Measurements from ENCODE around the gene SLC25A1. TPM values are rescaled to one million over a fixed set of nuclear protein-coding genes. Genes with fewer than 3 reads are reported as not detected.

The SLC25A1 gene
- polyA plus RNA-seq, 2 of the 4 experiments (the other 2 are of a cell fraction) = 11.4 to 60.1 TPM

DNA sequence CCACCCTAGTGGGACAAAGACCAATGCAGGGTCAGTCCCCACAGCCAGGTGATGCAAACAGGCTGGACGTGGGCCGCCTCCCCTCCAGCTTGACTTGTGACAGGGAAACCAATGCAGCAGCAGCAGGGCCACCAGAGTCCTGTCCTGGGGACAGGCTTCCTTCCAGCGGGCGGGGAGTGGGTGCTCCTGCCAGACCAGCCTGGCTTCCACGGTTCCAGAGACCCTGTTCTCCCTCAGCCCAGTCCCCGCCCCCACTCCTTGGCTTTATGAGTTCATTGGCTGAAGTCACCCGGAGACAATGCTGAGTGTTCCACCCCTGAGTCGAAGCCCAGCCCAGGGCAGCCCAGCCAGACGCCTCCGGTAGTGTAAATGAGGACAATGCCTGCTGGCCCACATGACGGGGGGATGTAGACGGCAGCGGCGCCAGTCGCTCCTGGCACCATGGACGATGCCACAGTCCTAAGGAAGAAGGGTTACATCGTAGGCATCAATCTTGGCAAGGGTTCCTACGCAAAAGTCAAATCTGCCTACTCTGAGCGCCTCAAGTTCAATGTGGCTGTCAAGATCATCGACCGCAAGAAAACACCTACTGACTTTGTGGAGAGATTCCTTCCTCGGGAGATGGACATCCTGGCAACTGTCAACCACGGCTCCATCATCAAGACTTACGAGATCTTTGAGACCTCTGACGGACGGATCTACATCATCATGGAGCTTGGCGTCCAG is 47.4 kb downstream of the SLC25A1 start, which contains the start of gene TSSK2:
TSSK2 (plus strand) TSS at position 350 of the 726 bp plus-strand sequence; CDS start at position 442, 92 bp downstream.
- Histone ChIP-seq H3K9me3 (no peaks in the 10 kb centered on the region), H3K4me3 (no peak within 1 kb of the TSS), H3K4me1 (no peaks in the 10 kb centered on the region), H3K27ac (no peak within 1 kb of the TSS), H3K4me2 (no peak within 1 kb of the TSS)
- FAIRE-seq (no peak), DNase-seq (ENCODE audit: low read depth in 1 of 2, low spot score in 1 of 2) (no peak), ATAC-seq (no peak)
- CTCF ChIA-PET = no interaction called here
- 94% methylated on average over 18 of the region's 27 CpGs for WGBS (ENCODE audit: missing lambda C conversion rate)
- POLR2A ChIA-PET = no interaction called here
- TF ChIP-seq TP53 (CRISPR knock-in tag; IDR thresholded peaks at IDR 0.05) (no peak), NR3C1 (IDR thresholded peaks at IDR 0.05) (no peak), MAZ (IDR thresholded peaks at IDR 0.05; ENCODE audit: borderline replicate concordance, low read depth, low read length) (no peak)
- TF ChIP-seq, protein P1, sequence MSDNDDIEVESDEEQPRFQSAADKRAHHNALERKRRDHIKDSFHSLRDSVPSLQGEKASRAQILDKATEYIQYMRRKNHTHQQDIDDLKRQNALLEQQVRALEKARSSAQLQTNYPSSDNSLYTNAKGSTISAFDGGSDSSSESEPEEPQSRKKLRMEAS (IDR thresholded peaks at IDR 0.05) = no peak
- TF ChIP-seq, protein P2, sequence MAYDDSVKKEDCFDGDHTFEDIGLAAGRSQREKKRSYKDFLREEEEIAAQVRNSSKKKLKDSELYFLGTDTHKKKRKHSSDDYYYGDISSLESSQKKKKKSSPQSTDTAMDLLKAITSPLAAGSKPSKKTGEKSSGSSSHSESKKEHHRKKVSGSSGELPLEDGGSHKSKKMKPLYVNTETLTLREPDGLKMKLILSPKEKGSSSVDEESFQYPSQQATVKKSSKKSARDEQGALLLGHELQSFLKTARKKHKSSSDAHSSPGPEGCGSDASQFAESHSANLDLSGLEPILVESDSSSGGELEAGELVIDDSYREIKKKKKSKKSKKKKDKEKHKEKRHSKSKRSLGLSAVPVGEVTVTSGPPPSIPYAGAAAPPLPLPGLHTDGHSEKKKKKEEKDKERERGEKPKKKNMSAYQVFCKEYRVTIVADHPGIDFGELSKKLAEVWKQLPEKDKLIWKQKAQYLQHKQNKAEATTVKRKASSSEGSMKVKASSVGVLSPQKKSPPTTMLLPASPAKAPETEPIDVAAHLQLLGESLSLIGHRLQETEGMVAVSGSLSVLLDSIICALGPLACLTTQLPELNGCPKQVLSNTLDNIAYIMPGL (CRISPR knock-in tag; IDR thresholded peaks at IDR 0.05; ENCODE audit: borderline replicate concordance) = no peak

DNA sequence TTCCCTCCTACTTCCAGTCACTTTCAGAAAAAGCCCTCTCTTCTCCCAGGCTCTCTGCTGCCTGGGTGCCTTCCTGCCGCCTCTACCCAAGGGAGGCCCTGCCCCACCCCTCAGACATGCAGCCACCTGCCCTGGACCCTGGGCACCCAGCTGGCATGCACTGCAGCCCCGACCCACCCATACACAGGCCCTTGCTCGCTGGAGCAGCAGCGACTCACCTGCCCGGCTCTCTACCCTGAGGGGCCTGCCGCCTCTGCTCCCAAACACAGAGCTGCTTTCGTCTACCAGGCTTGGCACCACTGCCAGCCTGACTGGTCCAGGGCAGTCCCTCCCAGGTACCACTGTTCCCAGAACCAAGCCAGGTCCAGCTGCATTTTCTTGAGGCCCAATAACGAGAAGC is 48.7 kb downstream of the SLC25A1 start:
- no peaks in the 10 kb centered on the region for H3K9me3 ChIP-seq
- H3K4me2 ChIP-seq = no peak overlapping the region
- no peak overlapping the region for H3K27ac ChIP-seq
- TF ChIP-seq FOXS1 (CRISPR knock-in tag; IDR thresholded peaks at IDR 0.05) (no peak), NR3C1 (IDR thresholded peaks at IDR 0.05) (no peak), JUNB (IDR thresholded peaks at IDR 0.05) (no peak), HDAC2 (IDR thresholded peaks at IDR 0.05) (no peak), KDM1A (IDR thresholded peaks at IDR 0.05; ENCODE audit: low read depth) (no peak), ZNF302 (CRISPR knock-in tag; IDR thresholded peaks at IDR 0.05) (no peak), HOXB5 (CRISPR knock-in tag; IDR thresholded peaks at IDR 0.05) (no peak), PHF8 (IDR thresholded peaks at IDR 0.05; ENCODE audit: borderline replicate concordance, low read depth) (no peak), HEYL (CRISPR knock-in tag; IDR thresholded peaks at IDR 0.05) (no peak), GATA3 (IDR thresholded peaks at IDR 0.05; ENCODE audit: borderline replicate concordance) (no peak), TFCP2L1 (CRISPR knock-in tag; IDR thresholded peaks at IDR 0.05) (no peak), RCOR1 (IDR thresholded peaks at IDR 0.05; ENCODE audit: low read depth, low read length) (no peak), ESRRA (IDR thresholded peaks at IDR 0.05; ENCODE audit: borderline replicate concordance, low read length) (no peak), MYC (IDR thresholded peaks at IDR 0.05; ENCODE audit: borderline replicate concordance, low read length) (no peak)
- TF ChIP-seq, protein P2 (CRISPR knock-in tag; IDR thresholded peaks at IDR 0.05; ENCODE audit: borderline replicate concordance) = no peak
- TF ChIP-seq, protein P3, sequence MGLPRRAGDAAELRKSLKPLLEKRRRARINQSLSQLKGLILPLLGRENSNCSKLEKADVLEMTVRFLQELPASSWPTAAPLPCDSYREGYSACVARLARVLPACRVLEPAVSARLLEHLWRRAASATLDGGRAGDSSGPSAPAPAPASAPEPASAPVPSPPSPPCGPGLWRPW (IDR thresholded peaks at IDR 0.05) = no peak
- TF ChIP-seq, protein P1 (IDR thresholded peaks at IDR 0.05) = no peak
- TF ChIP-seq, protein P4, sequence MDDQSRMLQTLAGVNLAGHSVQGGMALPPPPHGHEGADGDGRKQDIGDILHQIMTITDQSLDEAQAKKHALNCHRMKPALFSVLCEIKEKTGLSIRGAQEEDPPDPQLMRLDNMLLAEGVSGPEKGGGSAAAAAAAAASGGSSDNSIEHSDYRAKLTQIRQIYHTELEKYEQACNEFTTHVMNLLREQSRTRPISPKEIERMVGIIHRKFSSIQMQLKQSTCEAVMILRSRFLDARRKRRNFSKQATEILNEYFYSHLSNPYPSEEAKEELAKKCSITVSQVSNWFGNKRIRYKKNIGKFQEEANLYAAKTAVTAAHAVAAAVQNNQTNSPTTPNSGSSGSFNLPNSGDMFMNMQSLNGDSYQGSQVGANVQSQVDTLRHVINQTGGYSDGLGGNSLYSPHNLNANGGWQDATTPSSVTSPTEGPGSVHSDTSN (IDR thresholded peaks at IDR 0.05) = no peak
- TF ChIP-seq, protein P5, sequence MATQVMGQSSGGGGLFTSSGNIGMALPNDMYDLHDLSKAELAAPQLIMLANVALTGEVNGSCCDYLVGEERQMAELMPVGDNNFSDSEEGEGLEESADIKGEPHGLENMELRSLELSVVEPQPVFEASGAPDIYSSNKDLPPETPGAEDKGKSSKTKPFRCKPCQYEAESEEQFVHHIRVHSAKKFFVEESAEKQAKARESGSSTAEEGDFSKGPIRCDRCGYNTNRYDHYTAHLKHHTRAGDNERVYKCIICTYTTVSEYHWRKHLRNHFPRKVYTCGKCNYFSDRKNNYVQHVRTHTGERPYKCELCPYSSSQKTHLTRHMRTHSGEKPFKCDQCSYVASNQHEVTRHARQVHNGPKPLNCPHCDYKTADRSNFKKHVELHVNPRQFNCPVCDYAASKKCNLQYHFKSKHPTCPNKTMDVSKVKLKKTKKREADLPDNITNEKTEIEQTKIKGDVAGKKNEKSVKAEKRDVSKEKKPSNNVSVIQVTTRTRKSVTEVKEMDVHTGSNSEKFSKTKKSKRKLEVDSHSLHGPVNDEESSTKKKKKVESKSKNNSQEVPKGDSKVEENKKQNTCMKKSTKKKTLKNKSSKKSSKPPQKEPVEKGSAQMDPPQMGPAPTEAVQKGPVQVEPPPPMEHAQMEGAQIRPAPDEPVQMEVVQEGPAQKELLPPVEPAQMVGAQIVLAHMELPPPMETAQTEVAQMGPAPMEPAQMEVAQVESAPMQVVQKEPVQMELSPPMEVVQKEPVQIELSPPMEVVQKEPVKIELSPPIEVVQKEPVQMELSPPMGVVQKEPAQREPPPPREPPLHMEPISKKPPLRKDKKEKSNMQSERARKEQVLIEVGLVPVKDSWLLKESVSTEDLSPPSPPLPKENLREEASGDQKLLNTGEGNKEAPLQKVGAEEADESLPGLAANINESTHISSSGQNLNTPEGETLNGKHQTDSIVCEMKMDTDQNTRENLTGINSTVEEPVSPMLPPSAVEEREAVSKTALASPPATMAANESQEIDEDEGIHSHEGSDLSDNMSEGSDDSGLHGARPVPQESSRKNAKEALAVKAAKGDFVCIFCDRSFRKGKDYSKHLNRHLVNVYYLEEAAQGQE (IDR thresholded peaks at IDR 0.05) = no peak
- H3K4me3 ChIP-seq = no peak overlapping the region
- ATAC-seq (no peak), DNase-seq (ENCODE audit: low read depth in 1 of 2, low spot score in 1 of 2) (no peak), FAIRE-seq (no peak)
- POLR2A ChIA-PET = no interaction called here
- H3K4me1 ChIP-seq = no peaks in the 10 kb centered on the region
- CTCF ChIA-PET = interaction anchor here (0.6 kb wide), 1 partner anchor 44 kb away, joined by 3 read pairs; no protein-coding TSS in a partner anchor
- WGBS (ENCODE audit: missing lambda C conversion rate) = 78% methylated on average over 8 of the region's 8 CpGs

All from A549 (cell line).